SK-N-SH (cell line): Measurements from ENCODE around the gene DNM2. TPM values are rescaled to one million over a fixed set of nuclear protein-coding genes. Genes with fewer than 3 reads are reported as not detected.
A peak's percentile ranks its signal among the peaks of the same experiment; 100 is the strongest.

Source experiments
- CTCF ChIA-PET: fragments of 300-600, 350-600 bp; formaldehyde crosslinking; extraction: SDS; loops from one replicate; lab custom pipeline; 2021; lab: Yijun Ruan, JAX
- POLR2A ChIA-PET: fragments of 350-600 bp; sonication (Branson Sonifier 250); formaldehyde crosslinking; extraction: SDS; loops from one replicate; lab custom pipeline; 2020; ENCODE audit warnings: antibody characterized with exemption, inconsistent platforms; lab: Yijun Ruan, JAX
- DNase-seq: peaks from one replicate; pipeline ENCODE4 v3.0.0; 2012
- H2AFZ ChIP-seq: fragments of 200-600 bp; sonication (generic); 2 replicates; pipeline ENCODE4 v1.8.1; 2016; ENCODE audit warnings: antibody characterized with exemption, mild to moderate bottlenecking, low read depth
- H3F3A ChIP-seq: fragments of 200-600 bp; sonication (generic); replicated peaks from 2 replicates; pipeline ENCODE3; 2016; ENCODE audit warnings: antibody characterized with exemption, mild to moderate bottlenecking; ENCODE audit not compliant: insufficient read depth
- H3K27ac ChIP-seq, 2 experiments: fragments of 200-500 bp in 1 of 2; fragments of 200-600 bp in 1 of 2; sonication (Bioruptor generic) in 1 of 2; sonication (generic), shearing (Covaris generic) in 1 of 2; 2 replicates each; pipeline versions ENCODE4 v1.5.1 to v1.6.1; 2014 to 2016; ENCODE audit warnings: low read depth in 2 of 2, inconsistent platforms in 1 of 2, low read length in 1 of 2, mild to moderate bottlenecking in 1 of 2, mixed read lengths in 1 of 2
- H3K27me3 ChIP-seq: fragments of 200-600 bp; sonication (generic), shearing (Covaris generic); 2 replicates; pipeline ENCODE4 v1.6.1; 2016; ENCODE audit warnings: mixed run types; ENCODE audit not compliant: insufficient read depth
- H3K36me3 ChIP-seq, 2 experiments: fragments of 200-500 bp in 1 of 2; fragments of 200-600 bp in 1 of 2; sonication (Bioruptor generic) in 1 of 2; sonication (generic) in 1 of 2; replicated peaks in 1 of 2; 2 replicates each; pipeline versions ENCODE3 to v1.5.1; 2014 to 2016; ENCODE audit warnings: low read length in 1 of 2, mild to moderate bottlenecking in 1 of 2; ENCODE audit not compliant: insufficient read depth in 2 of 2, control insufficient read depth in 1 of 2
- H3K4me1 ChIP-seq, 2 experiments: fragments of 200-500 bp in 1 of 2; fragments of 200-600 bp in 1 of 2; sonication (Bioruptor generic) in 1 of 2; sonication (generic), shearing (Covaris generic) in 1 of 2; 2 replicates each; pipeline versions ENCODE4 v1.5.1 to v1.6.1; 2014 to 2016; ENCODE audit warnings: low read depth in 1 of 2, low read length in 1 of 2, mixed run types in 1 of 2; ENCODE audit not compliant: insufficient read depth in 2 of 2, control insufficient read depth in 1 of 2
- H3K4me2 ChIP-seq: fragments of 200-600 bp; sonication (generic), shearing (Covaris generic); 2 replicates; pipeline ENCODE4 v1.6.1; 2017; ENCODE audit warnings: mixed run types
- H3K4me3 ChIP-seq, 2 experiments: fragments of 200-500 bp in 1 of 2; fragments of 200-600 bp in 1 of 2; sonication (Bioruptor generic) in 1 of 2; sonication (generic), shearing (Covaris generic) in 1 of 2; 2 replicates each; pipeline versions ENCODE4 v1.5.1 to v1.8.1; 2014 to 2016; ENCODE audit warnings: low read depth in 2 of 2, inconsistent platforms in 1 of 2, low read length in 1 of 2, mild to moderate bottlenecking in 1 of 2, mixed read lengths in 1 of 2, moderate library complexity in 1 of 2
- H3K79me2 ChIP-seq: fragments of 200-600 bp; sonication (generic); 2 replicates; pipeline ENCODE4 v1.8.1; 2017; ENCODE audit warnings: mild to moderate bottlenecking; ENCODE audit not compliant: insufficient read depth
- H3K9ac ChIP-seq: fragments of 200-600 bp; sonication (generic); 2 replicates; pipeline ENCODE4 v1.6.1; 2017; ENCODE audit warnings: mixed run types
- H3K9me2 ChIP-seq: fragments of 200-600 bp; sonication (generic); 2 replicates; pipeline ENCODE4 v1.6.1; 2017; ENCODE audit warnings: mixed run types
- H3K9me3 ChIP-seq: fragments of 200-600 bp; sonication (generic); 2 replicates; pipeline ENCODE4 v1.6.1; 2017; ENCODE audit warnings: mixed run types, mild to moderate bottlenecking, moderate library complexity
- H4K20me1 ChIP-seq: fragments of 200-600 bp; sonication (generic); 2 replicates; pipeline ENCODE4 v1.6.1; 2017; ENCODE audit warnings: mild to moderate bottlenecking, mixed run types; ENCODE audit not compliant: insufficient read depth
- FOXM1 ChIP-seq: IDR thresholded peaks from 2 replicates; pipeline ENCODE4 v1.4.0; 2012; ENCODE audit warnings: low read depth, mild to moderate bottlenecking
- GATA2 ChIP-seq: sonication (generic); formaldehyde crosslinking; IDR thresholded peaks from 2 replicates; pipeline ENCODE4 v1.5.0; 2020; ENCODE audit warnings: mild to moderate bottlenecking, missing genetic modification reagents
- MEF2A ChIP-seq: IDR thresholded peaks from 2 replicates; pipeline ENCODE4 v1.4.0; 2012; ENCODE audit warnings: low read depth, borderline replicate concordance
- MXI1 ChIP-seq: IDR thresholded peaks from 2 replicates; pipeline ENCODE4 v1.6.1; 2012; ENCODE audit warnings: mild to moderate bottlenecking, low read depth, low read length, improper control_type of control experiment
- NRF1 ChIP-seq: IDR thresholded peaks from 2 replicates; pipeline ENCODE4 v1.6.1; 2012; ENCODE audit warnings: low read depth, mild to moderate bottlenecking, low read length
- POLR2AphosphoS5 ChIP-seq: IDR thresholded peaks from 2 replicates; pipeline ENCODE4 v1.6.1; 2012; ENCODE audit warnings: low read depth, low read length
- SIN3A ChIP-seq: IDR thresholded peaks from 2 replicates; pipeline ENCODE4 v1.6.1; 2012; ENCODE audit warnings: low read depth, mild to moderate bottlenecking, low read length, moderate library complexity, borderline replicate concordance
- TAF1 ChIP-seq: IDR thresholded peaks from 2 replicates; pipeline ENCODE4 v1.6.1; 2012; ENCODE audit warnings: low read depth, mild to moderate bottlenecking, low read length, moderate library complexity, borderline replicate concordance
- WGBS: methylation state at CpG from one replicate; pipeline ENCODE4 v1.1.6; 2017; ENCODE audit warnings: low lambda C conversion rate; 5-methylcytosine and 5-hydroxymethylcytosine counted together
- polyA plus RNA-seq, 3 experiments: library from polyadenylated mRNA; depleted of rRNA; stranded (reverse); fragments of >200 nt; gene quantifications; 2 replicates each; pipeline ENCODE4 v1.2.3, GENCODE V29; 2012
- TF ChIP-seq, protein P1 (sequence below): IDR thresholded peaks from 2 replicates; pipeline ENCODE4 v1.6.1; 2012; ENCODE audit warnings: mild to moderate bottlenecking, low read depth, low read length, moderate library complexity
- TF ChIP-seq, protein P2 (sequence below): IDR thresholded peaks from 2 replicates; pipeline ENCODE4 v1.4.0; 2012; ENCODE audit warnings: low read depth

Gene DNM2
- polyA plus RNA-seq, 1 of the 3 experiments (the other 2 are of a cell fraction), result 52.5 TPM

DNA sequence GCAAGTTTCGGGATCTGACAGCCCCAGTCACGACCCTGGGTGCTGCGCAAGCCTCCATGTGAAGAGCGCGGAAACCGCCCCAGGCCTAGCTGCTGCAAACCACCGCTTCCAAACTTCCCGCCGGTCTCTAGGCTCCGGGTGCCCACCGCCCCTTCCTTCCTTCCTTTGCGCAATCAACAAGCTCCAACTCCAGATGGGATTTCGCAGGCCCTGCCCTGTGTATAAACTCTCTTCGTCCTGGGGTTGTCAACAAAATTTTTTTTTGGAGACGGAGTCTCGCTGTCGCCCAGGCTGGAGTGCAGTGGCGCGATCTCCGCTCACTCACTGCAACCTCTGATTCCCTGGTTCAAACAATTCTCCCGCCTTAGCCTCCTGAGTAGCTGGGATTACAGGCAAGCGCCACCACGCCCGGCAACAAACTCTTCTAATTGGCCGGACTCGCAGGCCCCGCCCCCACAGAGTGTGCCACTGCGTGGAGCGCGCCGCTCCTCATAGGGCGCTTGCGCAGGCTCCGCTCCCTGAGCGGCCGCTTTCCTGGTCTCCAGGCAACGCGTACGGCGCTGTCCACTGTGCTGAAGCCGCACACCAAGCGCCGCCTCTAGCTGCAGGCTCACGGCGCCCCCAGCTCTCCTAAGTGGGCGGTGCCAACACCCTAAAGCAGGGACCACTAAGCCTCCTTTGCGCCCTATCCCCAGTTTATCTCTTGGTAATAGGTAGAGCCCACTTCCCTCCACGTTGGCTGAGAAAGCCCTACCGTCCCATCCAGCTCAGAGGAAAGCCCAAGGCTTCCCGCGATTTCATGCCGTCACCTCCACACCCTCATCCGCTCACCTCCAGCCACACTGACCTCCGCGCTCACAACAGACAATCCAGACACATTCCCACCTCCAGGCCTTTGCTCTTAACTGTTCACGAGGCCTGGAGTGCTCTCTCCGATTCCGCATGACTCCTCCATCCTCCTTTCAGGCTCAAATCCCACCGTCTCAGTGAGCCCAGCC lies 22.2 kb upstream of the DNM2 start:
- H3K36me3 ChIP-seq, result peaks cover 4 to 14% of the 10 kb centered on the region in 2 experiments
- no peaks in the 10 kb centered on the region for H3K79me2 ChIP-seq
- CTCF ChIA-PET, result interaction anchor here (0.8 to 9.3 kb wide), 10 partner anchors 13 to 170 kb away, joined by 3 to 163 read pairs (median 4); partner anchors contain the start of gene DNM2
- no peak overlapping the region for H3K27ac ChIP-seq
- no peaks in the 10 kb centered on the region for H3K9me3 ChIP-seq
- DNase-seq, result peak; percentile 95
- H3K4me2 ChIP-seq, result peak overlapping the region; percentile 89
- H3F3A ChIP-seq, result peaks cover 30% of the 10 kb centered on the region
- no peaks in the 10 kb centered on the region for H3K27me3 ChIP-seq
- no peak overlapping the region for H2AFZ ChIP-seq
- H3K9me2 ChIP-seq, result no peaks in the 10 kb centered on the region
- peak overlapping the region; percentile 22 to 63 for H3K4me3 ChIP-seq
- POLR2A ChIA-PET, result interaction anchor here (0.7 to 1.4 kb wide), 4 partner anchors 22 to 140 kb away, joined by 3 to 7 read pairs (median 4); partner anchors contain the start of gene TMED1
- peaks cover 45% of the 10 kb centered on the region for H4K20me1 ChIP-seq
- H3K4me1 ChIP-seq, result peaks cover 0 to 10% of the 10 kb centered on the region in 2 experiments; a peak in 1 of 4 replicates
- H3K9ac ChIP-seq, result no peak overlapping the region
- 8% methylated on average over 45 of the region's 59 CpGs for WGBS
- TF ChIP-seq, protein P1, sequence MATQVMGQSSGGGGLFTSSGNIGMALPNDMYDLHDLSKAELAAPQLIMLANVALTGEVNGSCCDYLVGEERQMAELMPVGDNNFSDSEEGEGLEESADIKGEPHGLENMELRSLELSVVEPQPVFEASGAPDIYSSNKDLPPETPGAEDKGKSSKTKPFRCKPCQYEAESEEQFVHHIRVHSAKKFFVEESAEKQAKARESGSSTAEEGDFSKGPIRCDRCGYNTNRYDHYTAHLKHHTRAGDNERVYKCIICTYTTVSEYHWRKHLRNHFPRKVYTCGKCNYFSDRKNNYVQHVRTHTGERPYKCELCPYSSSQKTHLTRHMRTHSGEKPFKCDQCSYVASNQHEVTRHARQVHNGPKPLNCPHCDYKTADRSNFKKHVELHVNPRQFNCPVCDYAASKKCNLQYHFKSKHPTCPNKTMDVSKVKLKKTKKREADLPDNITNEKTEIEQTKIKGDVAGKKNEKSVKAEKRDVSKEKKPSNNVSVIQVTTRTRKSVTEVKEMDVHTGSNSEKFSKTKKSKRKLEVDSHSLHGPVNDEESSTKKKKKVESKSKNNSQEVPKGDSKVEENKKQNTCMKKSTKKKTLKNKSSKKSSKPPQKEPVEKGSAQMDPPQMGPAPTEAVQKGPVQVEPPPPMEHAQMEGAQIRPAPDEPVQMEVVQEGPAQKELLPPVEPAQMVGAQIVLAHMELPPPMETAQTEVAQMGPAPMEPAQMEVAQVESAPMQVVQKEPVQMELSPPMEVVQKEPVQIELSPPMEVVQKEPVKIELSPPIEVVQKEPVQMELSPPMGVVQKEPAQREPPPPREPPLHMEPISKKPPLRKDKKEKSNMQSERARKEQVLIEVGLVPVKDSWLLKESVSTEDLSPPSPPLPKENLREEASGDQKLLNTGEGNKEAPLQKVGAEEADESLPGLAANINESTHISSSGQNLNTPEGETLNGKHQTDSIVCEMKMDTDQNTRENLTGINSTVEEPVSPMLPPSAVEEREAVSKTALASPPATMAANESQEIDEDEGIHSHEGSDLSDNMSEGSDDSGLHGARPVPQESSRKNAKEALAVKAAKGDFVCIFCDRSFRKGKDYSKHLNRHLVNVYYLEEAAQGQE, result peak; percentile 99
- TF ChIP-seq POLR2AphosphoS5 (no peak), SIN3A (peak; percentile 97), GATA2 (CRISPR knock-in tag) (no peak), NRF1 (peak; percentile 91), TAF1 (no peak), FOXM1 (no peak), MXI1 (peak; percentile 95), MEF2A (no peak)
- TF ChIP-seq, protein P2, sequence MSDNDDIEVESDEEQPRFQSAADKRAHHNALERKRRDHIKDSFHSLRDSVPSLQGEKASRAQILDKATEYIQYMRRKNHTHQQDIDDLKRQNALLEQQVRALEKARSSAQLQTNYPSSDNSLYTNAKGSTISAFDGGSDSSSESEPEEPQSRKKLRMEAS, result peak; percentile 63
